Measurements from ENCODE around the gene ZNF30.

The ZNF30 gene

GRCh38 chr19:34936184-34936583, 9.5 kb downstream of the ZNF30 start:
- DNase-seq (ENCODE audit: low read depth), result no peak
- no peak overlapping the region for H3K4me3 ChIP-seq (ENCODE audit: low read length)
- TF ChIP-seq CTCF (conservative IDR thresholded peaks at IDR 0.05; ENCODE audit: low read depth, low read length), result no peak

DNA sequence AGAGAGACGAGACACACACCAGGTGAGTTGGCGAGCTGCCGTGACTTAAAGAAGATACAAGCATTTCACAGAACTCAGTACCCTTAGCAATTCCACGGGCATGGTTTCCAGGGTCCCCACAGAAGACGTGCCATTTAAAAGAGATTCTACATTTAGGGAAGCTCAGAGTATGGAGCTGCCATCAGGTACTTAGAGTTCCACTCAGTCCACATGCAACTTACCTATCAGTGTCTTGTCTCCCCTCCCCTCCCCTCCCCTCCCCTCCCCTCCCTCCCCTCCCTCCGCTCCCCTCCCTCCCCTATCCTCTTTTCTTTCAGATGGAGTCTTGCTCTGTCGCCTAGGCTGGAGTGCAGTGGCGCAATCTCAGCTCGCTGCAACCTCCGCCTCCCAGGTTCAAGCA, 12.2 kb downstream of the ZNF30 start:
- H3K4me3 ChIP-seq (ENCODE audit: low read length), result no peak overlapping the region
- no peak for DNase-seq (ENCODE audit: low read depth)
- TF ChIP-seq CTCF (conservative IDR thresholded peaks at IDR 0.05; ENCODE audit: low read depth, low read length), result no peak

GRCh38 chr19:34943861-34944573, 17.3 kb downstream of the ZNF30 start:
- no peak for TF ChIP-seq CTCF (conservative IDR thresholded peaks at IDR 0.05; ENCODE audit: low read depth, low read length)
- no peak overlapping the region for H3K4me3 ChIP-seq (ENCODE audit: low read length)
- no peak for DNase-seq (ENCODE audit: low read depth)

GRCh38 chr19:34953092-34953491, 26.4 kb downstream of the ZNF30 start:
- H3K4me3 ChIP-seq (ENCODE audit: low read length), result no peak overlapping the region
- DNase-seq (ENCODE audit: low read depth), result no peak
- no peak for TF ChIP-seq CTCF (conservative IDR thresholded peaks at IDR 0.05; ENCODE audit: low read depth, low read length)

DNA sequence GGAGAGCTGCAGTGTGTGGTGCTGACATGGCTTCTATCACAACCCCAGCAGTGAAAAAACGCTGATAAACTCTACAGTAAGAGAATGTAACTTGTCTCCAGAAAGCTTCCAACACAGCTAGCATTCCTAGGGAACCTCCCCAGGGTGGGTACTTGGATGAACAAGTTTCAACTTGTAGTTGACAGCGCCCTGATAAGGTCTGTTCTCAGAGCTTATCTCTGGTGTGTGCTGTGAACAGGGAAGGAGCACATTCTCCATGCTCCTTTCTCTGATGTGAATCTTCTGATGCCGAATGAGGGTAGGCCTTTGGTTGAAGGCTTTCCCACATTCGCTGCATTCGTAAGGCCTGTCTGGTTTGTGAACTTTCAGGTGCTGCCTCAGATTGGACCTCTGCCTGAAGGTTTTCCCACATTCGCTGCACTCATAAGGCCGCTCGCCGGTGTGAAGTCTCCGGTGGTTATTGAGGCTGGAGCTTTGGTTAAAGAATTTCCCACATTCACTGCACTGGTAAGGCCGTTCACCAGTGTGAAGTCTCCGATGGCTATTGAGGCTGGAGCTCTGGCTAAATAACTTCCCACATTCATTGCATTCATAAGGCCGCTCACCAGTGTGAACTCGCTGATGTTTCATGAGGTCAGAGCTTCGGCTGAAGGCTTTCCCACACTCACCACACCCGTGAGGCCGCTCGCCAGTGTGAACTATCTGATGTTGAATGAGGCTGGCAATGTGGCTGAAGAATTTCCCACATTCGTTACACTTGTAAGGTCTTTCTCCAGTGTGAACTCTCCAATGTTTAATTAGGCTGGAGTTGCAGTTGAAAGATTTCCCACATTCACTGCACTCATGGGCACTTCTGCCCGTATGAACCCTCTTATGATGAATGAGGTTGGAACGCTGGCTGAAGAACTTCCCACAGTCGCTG, 31.4 kb downstream of the ZNF30 start:
- no peak for DNase-seq (ENCODE audit: low read depth)
- no peak overlapping the region for H3K4me3 ChIP-seq (ENCODE audit: low read length)
- no peak for TF ChIP-seq CTCF (conservative IDR thresholded peaks at IDR 0.05; ENCODE audit: low read depth, low read length)

DNA sequence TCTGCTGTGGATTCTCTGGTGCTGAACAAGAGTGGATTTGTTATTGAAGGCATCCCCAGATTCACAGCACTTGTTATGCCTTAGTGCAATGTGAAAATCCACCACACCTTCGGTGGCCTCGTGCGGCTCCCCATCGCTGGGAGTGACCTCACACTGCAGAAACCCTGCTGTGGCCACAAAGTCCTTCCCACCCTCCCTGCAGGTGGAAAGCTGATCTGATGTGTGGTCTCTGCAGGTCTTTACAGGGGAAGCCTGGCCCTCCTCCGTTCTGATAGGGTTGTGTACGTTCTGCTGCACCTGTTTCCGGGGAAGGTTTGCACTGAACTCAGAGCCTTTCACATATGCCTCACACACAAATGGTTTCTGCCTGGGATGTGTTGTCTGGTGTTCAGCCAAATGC, 32.3 kb downstream of the ZNF30 start:
- DNase-seq (ENCODE audit: low read depth), result no peak
- no peak overlapping the region for H3K4me3 ChIP-seq (ENCODE audit: low read length)
- no peak for TF ChIP-seq CTCF (conservative IDR thresholded peaks at IDR 0.05; ENCODE audit: low read depth, low read length)
